ENCODE data around the gene DNM3.

- TF ChIP-seq EZH2 (IDR thresholded peaks at IDR 0.05; ENCODE audit: borderline replicate concordance, low read length), result no peak
- TF ChIP-seq CTCF (IDR thresholded peaks at IDR 0.05; ENCODE audit: low read length), result no peak
These were observed 539.3 kb downstream of the DNM3 start for GRCh38 chr1:172380441-172381244.

Measured in OCI-LY1 (cell line).